Stomach smooth muscle (tissue), 2 donors: Measurements from ENCODE around the gene PNPLA7.
"Not testable (repeated sequence)": the region's sequence is repeated elsewhere in the genome, so short reads cannot be mapped to it uniquely, and the experiment has no call there.

ENCODE experiments used
- H3K27ac ChIP-seq: one replicate; pipeline ENCODE4 v1.7.0; 2013; ENCODE audit warnings: mild to moderate bottlenecking, low read length, inconsistent platforms
- H3K27me3 ChIP-seq, 2 donors: one replicate each; pipeline ENCODE4 v1.7.0; 2013; ENCODE audit warnings: low read length in 2 of 2; ENCODE audit not compliant: insufficient read depth in 2 of 2, control insufficient read depth in 1 of 2
- H3K36me3 ChIP-seq, 2 donors: one replicate each; pipeline ENCODE4 v1.7.0; 2013; ENCODE audit warnings: low read length in 2 of 2; ENCODE audit not compliant: control insufficient read depth in 2 of 2, insufficient read depth in 2 of 2
- H3K4me1 ChIP-seq: one replicate; pipeline ENCODE4 v1.7.0; 2013; ENCODE audit warnings: low read length; ENCODE audit not compliant: control insufficient read depth, insufficient read depth
- H3K4me3 ChIP-seq, 2 donors: one replicate each; pipeline ENCODE4 v1.7.0; 2013; ENCODE audit warnings: low read length in 2 of 2
- H3K9ac ChIP-seq, 2 donors: one replicate each; pipeline ENCODE4 v1.7.0; 2013; ENCODE audit warnings: low read length in 2 of 2, mild to moderate bottlenecking in 1 of 2
- H3K9me3 ChIP-seq, 2 donors: one replicate each; pipeline ENCODE4 v1.7.0; 2013; ENCODE audit warnings: low read length in 2 of 2; ENCODE audit not compliant: control insufficient read depth in 2 of 2
- donor health status: healthy.
- donor health status: Pancreatic carcinoma.

The PNPLA7 gene

GRCh38 chr9:137524161-137524980, 25.8 kb downstream of the PNPLA7 start:
- no peaks in the 10 kb centered on the region for H3K27me3 ChIP-seq
- no peaks in the 10 kb centered on the region for H3K36me3 ChIP-seq
- H3K4me1 ChIP-seq = no peaks in the 10 kb centered on the region
- no peak overlapping the region for H3K9ac ChIP-seq
- no peak overlapping the region for H3K27ac ChIP-seq
- no peak overlapping the region for H3K4me3 ChIP-seq
- H3K9me3 ChIP-seq = no peaks in the 10 kb centered on the region

DNA sequence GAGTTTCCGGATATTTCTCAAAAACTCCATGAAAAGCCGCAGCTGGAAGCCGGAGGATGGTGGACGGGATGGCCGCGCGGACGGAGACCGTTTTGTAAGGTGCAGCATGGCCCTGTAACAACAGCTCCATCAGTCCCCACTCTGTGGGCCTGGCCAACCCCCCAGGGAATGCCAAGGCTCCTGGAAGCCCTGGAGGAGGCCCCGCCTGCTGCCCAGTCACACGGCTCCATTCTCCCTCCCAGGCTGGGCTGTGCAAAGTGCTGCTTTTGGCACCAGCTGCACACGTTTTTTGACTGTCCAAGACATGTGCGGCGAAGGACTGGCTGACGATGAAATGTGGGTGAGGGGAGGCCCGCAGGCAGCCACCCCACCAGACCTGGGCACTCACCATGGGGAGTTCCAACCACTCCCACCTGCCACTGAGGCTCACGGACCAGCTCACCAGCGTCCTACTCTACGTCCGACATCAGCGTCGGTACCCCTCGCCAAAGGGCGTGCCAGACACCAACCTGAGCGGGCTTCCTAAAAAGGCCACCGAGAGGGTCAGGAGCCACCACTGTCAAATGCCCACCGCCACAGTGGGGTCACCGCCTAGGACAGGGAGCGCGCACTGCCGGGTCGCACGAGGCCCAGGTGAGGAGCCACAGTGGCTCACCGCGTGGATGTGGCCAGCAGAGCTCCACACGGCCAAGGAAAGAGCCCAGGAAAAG, 27.3 kb downstream of the PNPLA7 start:
- no peak overlapping the region for H3K9ac ChIP-seq
- no peaks in the 10 kb centered on the region for H3K36me3 ChIP-seq
- H3K4me1 ChIP-seq = no peaks in the 10 kb centered on the region
- H3K27ac ChIP-seq = no peak overlapping the region
- H3K27me3 ChIP-seq = no peaks in the 10 kb centered on the region
- H3K9me3 ChIP-seq = no peaks in the 10 kb centered on the region
- H3K4me3 ChIP-seq = no peak overlapping the region

GRCh38 chr9:137521405-137521985, 28.7 kb downstream of the PNPLA7 start:
- H3K27ac ChIP-seq = no peak overlapping the region
- no peaks in the 10 kb centered on the region for H3K4me1 ChIP-seq
- no peaks in the 10 kb centered on the region for H3K9me3 ChIP-seq
- H3K27me3 ChIP-seq = no peaks in the 10 kb centered on the region
- no peaks in the 10 kb centered on the region for H3K36me3 ChIP-seq
- H3K9ac ChIP-seq = no peak overlapping the region
- no peak overlapping the region for H3K4me3 ChIP-seq

DNA sequence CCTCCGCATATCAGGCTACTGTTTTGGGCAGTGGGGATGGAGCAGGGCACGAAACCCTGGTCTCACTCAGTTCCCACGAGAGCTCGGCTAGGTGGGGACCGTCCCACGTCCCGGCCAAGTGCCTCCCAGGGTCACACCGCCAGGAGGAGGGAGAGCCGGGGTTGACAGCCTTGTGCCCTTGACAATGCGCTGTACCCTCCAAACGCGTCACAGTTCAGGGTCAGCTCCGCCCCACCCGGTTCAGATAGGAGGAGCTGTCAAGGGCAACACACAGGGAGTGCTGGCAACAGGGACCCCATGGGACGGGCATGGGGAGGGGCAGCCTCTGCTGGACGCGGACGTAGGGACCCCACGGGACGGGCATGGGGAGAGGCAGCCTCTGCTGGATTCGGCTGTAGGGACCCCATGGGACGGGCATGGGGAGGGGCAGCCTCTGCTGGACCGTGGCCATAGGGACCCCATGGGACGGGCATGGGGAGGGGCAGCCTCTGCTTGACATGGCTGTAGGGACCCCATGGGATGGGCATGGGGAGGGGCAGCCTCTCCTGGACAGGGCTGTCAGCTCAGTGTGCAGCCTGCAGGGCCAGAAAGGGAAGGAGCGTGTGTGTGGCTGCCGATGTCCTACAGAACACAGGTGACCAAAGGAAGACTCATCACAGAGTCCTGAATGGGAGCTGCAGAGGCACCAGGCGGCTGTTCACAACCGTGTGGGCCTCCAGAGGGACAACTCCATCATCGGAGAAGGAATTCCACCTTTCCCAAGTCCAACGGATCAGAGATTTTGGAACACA, 29.4 kb downstream of the PNPLA7 start:
- no peaks in the 10 kb centered on the region for H3K36me3 ChIP-seq
- H3K27me3 ChIP-seq = no peaks in the 10 kb centered on the region
- H3K4me3 ChIP-seq = no peak overlapping the region
- H3K9me3 ChIP-seq = no peaks in the 10 kb centered on the region
- H3K4me1 ChIP-seq = no peaks in the 10 kb centered on the region
- no peak overlapping the region for H3K9ac ChIP-seq
- no peak overlapping the region for H3K27ac ChIP-seq

- H3K9me3 ChIP-seq = no peaks in the 10 kb centered on the region
- H3K4me1 ChIP-seq = no peaks in the 10 kb centered on the region
- H3K36me3 ChIP-seq = no peaks in the 10 kb centered on the region
- H3K9ac ChIP-seq = no peak overlapping the region
- no peak overlapping the region for H3K4me3 ChIP-seq
- no peak overlapping the region for H3K27ac ChIP-seq
- no peaks in the 10 kb centered on the region for H3K27me3 ChIP-seq
Measured at GRCh38 chr9:137519553-137519952, 30.6 kb downstream of the PNPLA7 start.

DNA sequence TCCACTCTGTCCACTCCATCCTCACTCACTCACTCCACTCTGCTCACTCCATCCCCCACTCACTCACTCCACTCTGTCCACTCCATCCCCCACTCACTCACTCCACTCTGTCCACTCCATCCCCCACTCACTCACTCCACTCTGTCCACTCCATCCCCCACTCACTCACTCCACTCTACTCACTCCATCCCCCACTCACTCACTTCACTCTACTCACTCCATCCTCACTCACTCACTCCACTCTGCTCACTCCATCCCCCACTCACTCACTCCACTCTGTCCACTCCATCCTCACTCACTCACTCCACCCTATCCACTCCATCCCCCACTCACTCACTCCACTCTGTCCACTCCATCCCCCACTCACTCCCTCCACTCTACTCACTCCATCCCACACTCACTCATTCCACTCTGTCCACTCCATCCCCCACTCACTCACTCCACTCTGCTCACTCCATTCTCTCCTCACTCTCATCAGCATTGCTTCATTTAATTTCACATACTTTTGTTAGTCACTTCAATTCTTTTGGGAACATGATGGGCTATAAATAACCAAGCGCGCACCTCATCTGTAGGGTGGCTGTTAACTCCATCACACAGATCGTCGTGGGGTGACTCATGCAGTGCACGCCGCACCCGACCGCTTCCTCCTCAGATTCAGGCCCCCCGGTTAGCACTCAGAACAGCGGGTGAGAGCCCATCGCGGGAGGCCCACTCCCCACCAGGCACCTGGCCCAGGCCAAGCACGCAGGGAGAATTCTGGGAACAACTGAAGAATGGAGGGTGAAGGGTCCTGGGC, 31.3 kb downstream of the PNPLA7 start:
- not testable (repeated sequence) for H3K9ac ChIP-seq, H3K4me1 ChIP-seq, H3K27me3 ChIP-seq, H3K4me3 ChIP-seq, H3K9me3 ChIP-seq, H3K36me3 ChIP-seq, H3K27ac ChIP-seq

DNA sequence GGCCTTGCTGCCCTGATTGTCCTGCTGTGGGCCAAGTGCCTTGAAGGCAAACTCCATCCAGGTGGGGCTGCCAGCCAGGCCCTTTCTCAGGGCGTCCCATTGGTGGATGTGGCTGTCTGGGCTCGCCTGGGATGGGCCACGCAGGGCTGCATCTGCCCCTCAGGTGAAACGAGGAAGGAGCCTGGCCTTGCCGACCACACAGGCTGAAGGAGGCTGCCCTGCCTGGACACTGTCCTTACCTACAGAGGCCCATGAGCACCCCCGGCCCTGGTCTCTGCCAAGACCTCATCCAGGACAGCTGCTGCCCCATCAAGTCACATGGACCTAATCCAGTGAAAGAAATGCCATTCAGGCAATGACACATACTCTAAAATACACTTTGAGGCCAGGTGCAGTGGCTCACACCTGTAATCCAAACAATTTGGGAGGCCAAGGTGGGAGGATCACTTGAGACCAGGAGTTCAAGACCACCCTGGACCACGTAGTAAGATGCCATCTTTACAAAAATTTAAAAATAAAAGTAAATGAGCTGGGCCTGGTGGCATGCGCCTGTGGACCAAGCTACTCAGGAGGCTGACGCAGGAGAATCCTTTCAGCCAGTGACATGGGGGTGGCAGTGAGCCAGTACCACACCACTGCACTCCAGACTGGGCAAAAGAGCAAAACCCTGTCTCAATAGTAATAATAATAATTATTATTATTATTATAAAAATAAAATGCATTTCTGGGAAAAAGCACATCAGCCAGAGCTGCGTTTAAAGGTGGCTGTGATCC, 33.9 kb downstream of the PNPLA7 start:
- Histone ChIP-seq H3K27me3 (no peaks in the 10 kb centered on the region), H3K36me3 (no peaks in the 10 kb centered on the region), H3K4me3 (no peak overlapping the region), H3K9me3 (no peaks in the 10 kb centered on the region), H3K9ac (no peak overlapping the region), H3K4me1 (no peaks in the 10 kb centered on the region), H3K27ac (no peak overlapping the region)

DNA sequence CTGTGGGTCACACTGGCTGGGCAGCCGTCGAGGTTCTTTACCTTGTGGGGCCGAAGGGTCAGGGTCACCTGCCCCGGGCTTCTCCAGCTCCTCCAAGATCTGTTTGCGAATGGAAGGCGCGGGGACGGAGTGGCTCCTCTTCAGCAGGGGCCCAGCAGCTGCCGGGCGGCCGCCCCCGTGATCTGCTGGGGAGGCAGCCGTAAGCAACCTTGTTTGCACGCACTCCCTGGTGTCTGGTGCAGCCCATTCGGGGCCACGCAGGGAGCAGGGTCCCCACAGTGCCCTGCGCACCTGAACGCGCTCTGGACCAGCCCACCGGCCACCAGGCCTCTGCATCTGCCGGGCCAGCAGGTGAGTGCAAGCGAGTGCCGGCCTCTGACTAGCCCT, 34.9 kb downstream of the PNPLA7 start:
- no peaks in the 10 kb centered on the region for H3K36me3 ChIP-seq

GRCh38 chr9:137514691-137515337, 35.4 kb downstream of the PNPLA7 start:
- Histone ChIP-seq H3K36me3 (no peaks in the 10 kb centered on the region), H3K9ac (no peak overlapping the region), H3K27me3 (no peaks in the 10 kb centered on the region), H3K9me3 (no peaks in the 10 kb centered on the region), H3K4me1 (no peaks in the 10 kb centered on the region), H3K4me3 (no peak overlapping the region), H3K27ac (no peak overlapping the region)

More for the DNA sequence above, 34.9 kb downstream of the PNPLA7 start:
- no peaks in the 10 kb centered on the region for H3K27me3 ChIP-seq
- no peak overlapping the region for H3K9ac ChIP-seq
- no peaks in the 10 kb centered on the region for H3K4me1 ChIP-seq
- H3K4me3 ChIP-seq = no peak overlapping the region
- H3K9me3 ChIP-seq = no peaks in the 10 kb centered on the region
- H3K27ac ChIP-seq = no peak overlapping the region
